ENCODE results near the gene OR6S1.
"Not testable (repeated sequence)": the region's sequence is repeated elsewhere in the genome, so short reads cannot be mapped to it uniquely, and the experiment has no call there.

Gene OR6S1

GRCh38 chr14:20630340-20631022 is 11.0 kb downstream of the OR6S1 start:
- DNase-seq = peak; percentile 60

GRCh38 chr14:20628063-20628854 is 13.2 kb downstream of the OR6S1 start:
- no peak for DNase-seq

DNA sequence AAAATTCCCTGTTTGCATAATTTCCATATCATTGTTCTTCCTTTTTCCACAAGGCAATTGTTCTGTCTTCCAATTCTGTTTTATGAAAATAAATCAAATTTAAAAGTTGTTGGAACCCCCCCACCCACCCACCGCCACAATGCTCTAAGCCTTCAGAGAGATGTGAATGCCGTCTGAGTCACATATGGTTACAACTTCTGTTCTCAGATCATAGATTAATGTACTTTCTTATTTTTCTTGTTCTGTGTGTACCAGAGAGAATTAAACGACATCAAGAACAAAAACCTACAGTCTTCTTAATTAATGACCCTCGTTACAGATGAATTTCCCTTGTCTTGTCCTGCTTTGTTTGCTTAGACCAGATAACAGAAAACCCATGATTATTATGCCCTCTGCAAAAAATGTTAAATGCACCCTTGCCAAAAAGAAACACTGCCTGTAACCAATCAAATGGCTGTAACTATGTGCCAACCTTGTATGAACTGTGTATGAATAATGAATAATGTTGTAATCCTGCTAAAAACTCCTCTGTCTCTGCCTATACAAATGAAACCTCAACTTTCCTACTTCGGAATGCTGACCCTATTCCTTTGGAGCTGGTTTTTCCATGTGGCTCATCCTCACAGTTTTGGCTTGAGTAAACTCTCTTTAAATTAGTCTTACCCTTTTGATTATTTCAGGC is 14.0 kb downstream of the OR6S1 start:
- no peak for DNase-seq

DNA sequence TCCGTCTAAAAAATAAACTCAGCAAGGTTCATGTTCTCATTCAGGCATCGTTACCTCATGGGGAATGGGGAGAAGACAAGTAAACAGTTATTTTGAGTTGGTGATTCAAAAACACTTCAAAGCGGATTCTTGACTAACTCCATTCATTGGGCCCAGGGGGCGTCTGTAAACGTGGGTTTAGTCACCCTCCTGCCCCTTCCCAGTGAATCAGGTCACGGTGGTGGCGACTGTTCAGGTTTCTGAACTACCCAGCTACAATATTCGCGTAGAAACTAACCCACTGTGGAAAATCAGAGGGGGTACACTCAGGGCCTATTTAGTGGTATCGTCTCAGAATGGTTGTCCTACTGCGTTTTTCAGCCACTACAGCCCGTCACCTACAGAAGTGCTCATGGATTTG is 15.2 kb downstream of the OR6S1 start:
- DNase-seq = no peak

GRCh38 chr14:20624495-20625070 is 16.9 kb downstream of the OR6S1 start:
- no peak for DNase-seq

GRCh38 chr14:20623798-20624197 is 17.7 kb downstream of the OR6S1 start:
- DNase-seq = no peak

DNA sequence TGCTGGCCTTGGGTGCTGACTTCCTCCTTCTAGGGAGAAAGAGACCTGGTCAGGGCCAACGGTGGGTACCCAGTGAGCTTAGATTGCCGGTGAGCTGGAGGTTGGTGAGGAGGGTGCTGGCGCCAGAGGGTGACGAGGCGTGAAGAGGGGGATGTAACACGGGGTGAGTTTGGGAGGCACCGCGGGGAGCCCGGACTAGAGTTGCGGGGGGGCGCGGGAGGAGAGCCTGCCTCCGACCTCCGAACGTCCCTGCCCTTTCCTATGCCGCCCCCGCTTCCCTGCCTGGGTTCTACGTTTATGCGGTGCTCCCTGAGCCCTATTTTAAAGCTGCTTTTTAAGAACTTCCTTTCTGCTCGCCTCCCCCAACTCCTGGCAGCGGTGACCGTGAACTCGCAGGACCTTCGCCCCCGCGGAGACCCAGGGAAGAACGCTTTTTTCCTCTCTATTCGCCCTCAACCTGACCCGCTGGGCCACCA is 18.6 kb downstream of the OR6S1 start:
- no peak for DNase-seq

GRCh38 chr14:20620798-20621478 is 20.6 kb downstream of the OR6S1 start:
- DNase-seq = no peak

- DNase-seq = not testable (repeated sequence)
Observed at GRCh38 chr14:20619688-20620087, 21.8 kb downstream of the OR6S1 start.

DNA sequence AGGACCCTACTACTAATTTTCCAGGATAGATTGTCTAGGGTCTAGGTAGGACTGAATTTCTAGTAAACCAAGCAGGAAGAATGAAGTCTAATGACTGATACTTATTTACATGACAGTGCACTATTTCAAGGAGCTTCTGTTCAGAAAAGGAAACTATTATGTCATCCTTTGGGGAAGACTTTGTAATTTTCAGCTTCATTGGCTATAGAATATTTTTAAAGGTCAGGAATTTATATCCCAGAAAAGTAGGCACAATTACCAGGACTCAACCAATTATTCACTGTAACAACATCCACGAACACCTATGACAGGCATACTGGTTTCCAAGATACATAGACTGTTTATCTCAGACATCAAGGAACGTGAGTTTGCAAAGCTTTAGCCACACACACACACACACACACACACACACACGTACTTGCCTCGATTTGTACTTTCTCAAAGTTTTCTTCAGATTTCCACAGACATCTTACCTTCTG is 23.2 kb downstream of the OR6S1 start:
- DNase-seq = no peak

GRCh38 chr14:20617138-20618003 is 24.1 kb downstream of the OR6S1 start:
- no peak for DNase-seq

DNA sequence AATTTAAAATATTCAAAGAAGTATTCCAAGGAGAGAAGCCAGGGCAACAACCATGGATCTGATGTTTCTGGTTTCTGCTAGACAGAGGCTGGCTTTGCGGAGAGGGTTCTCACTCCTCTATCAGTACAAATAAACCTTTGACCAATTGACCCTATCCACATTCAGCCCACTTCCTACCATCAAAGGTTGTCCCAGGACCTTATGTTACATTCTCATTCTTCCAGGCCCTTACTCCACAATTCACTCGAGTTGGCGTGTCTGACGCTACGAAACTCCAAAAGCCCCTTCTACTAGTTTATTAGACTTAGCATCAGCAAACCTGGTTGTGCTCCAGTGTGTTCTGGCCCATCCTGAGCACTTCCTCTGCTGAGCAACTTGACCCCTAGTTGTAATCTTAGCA is 25.5 kb downstream of the OR6S1 start:
- no peak for DNase-seq

- no peak for DNase-seq
Observed at GRCh38 chr14:20614038-20614840, 27.3 kb downstream of the OR6S1 start.

- peak; percentile 88 for DNase-seq
Observed at GRCh38 chr14:20613094-20614037, 28.1 kb downstream of the OR6S1 start.

- no peak for DNase-seq
Observed at GRCh38 chr14:20612403-20612802, 29.1 kb downstream of the OR6S1 start.

- no peak for DNase-seq
Observed at GRCh38 chr14:20611277-20611676, 30.2 kb downstream of the OR6S1 start.

DNA sequence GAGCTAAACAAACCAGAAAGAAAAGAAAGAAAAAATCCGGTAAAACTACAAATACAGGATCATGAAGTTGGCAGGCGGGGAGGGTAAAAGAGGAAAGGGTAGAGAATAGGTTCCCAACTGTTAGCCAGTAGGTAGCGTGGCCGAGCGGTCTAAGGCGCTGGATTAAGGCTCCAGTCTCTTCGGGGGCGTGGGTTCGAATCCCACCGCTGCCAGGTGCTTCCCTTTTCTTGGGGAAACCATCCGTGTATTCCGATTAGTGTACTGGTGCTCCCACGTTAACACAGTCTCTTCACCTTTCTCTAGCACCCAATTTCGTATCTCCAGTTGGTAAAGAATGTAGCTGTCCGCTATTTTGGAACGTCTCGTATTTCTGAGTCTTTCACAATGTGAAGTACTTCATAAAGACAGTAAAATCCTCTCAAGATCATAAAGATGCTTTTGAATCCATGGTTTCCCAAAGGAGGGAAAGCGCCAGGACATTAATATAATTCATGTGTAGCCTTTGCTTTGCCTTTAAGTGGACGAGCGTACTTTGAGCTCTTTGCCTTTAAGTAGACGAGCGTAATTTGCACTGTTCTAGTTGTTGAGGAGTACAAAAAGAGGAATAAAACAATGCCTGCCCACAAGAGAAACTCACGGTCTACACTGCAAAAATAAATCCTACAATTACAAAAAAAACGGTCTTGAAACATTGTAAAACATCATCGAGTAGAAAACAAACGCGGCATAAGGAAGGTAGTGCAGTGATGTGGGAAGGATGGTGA is 31.3 kb downstream of the OR6S1 start:
- DNase-seq = peak; percentile 61

DNA sequence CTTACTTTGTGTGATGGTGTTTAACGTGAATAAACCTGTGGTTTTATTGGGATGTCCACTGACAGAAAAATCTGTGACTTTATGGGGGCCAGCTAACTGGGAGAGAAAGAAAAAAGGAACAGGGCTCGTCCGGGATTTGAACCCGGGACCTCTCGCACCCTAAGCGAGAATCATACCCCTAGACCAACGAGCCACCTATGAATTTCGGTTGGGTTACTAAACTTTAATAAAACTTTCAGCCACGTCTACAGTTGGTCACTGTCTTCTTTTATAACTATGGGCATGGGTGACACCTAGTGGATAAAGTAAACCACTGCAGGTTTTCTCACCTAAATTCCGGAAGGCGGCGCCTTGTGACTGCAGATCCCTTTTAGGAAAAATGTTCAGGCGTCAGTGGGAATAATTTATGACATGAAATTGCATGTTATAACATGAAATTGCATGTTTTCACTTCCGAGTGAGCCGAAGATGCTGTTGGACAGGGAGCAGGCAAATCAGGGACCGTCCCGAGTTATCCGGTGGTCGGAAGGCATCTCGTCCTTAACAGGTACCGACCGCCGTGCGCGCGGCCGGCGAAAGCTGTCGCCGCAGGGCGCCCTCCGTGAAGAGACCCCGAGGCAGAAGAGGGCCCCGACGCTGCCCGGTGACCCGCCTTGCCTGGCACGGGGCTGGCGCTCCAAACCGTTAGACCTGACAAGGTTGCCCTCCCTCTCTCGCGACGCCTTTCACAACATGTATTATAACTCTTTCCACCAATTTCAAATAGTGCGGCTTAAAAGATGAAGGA is 32.1 kb downstream of the OR6S1 start:
- DNase-seq = peak; percentile 87
